ENCODE data around the gene GPSM3. TPM values are rescaled to one million over a fixed set of nuclear protein-coding genes. Genes with fewer than 3 reads are reported as not detected.

The GPSM3 gene
- total and polyA plus RNA-seq, 2 donors from 2014 or later: 6.2 to 28.1 TPM

DNA sequence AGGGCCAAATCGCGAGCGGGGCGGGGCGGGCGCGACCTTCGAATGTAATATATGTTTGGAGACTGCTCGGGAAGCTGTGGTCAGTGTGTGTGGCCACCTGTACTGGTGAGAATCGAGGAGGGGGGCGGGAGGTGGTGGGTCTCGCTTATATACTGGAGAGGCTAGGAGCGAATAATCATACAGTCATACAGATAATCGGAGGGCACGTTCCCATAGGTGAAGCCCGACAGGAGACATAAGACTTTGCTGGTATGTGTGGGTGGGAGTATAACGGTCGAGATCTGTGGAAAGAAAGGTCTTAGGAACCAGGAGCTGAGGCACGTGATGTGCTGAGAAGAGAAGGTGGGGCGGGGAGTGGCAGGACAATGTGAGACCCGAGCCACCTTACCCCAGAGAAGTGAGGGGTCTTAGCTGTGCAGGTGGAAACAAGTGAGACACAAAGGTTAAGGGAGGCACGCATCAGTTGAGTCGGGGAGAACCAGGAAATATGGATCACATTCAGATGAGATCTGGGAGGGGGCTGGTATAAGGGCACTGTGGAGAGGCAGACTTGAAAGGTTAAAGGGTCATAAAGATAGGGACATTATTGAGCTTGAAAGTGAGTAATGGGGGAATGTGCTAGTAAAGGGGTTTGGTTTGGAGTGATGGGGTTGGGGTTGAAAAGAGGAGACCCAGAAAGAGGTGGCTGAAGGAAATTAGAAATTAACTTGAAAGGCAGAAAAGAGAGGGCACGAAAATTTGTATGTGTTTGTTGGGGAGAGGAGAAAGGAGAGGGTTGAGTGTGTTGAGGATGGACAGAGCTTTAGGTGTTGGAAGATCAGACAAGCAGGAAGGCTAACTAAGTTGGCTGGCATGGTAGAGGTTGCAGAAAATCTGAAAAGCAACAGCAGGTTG is 13.6 kb downstream of the GPSM3 start:
- intact Hi-C loops (cut with DNase I): no loop called here
- Histone ChIP-seq H3K9me3 (ENCODE audit: control insufficient read depth in 2 of 3, insufficient read depth in 1 of 3, low read length in 3 of 3) (no peaks in the 10 kb centered on the region), H3K4me3 (ENCODE audit: low read length in 3 of 3) (peak overlapping the region; percentile 94 to 99 (median 95)), H3K27me3 (ENCODE audit: control insufficient read depth, insufficient read depth, low read length) (no peaks in the 10 kb centered on the region), H3K9ac (ENCODE audit: low read length in 3 of 3) (peak overlapping the region; percentile 88 to 90 (median 89)), H3K4me1 (ENCODE audit: control insufficient read depth in 2 of 3, insufficient read depth in 2 of 3, low read depth in 1 of 3, low read length in 3 of 3) (peaks cover 7 to 31% (median 30%) of the 10 kb centered on the region in 3 donors), H3K36me3 (ENCODE audit: control insufficient read depth in 2 of 3, insufficient read depth in 3 of 3, low read length in 3 of 3) (peaks cover 0 to 12% (median 0%) of the 10 kb centered on the region in 3 donors), H3K27ac (ENCODE audit: low read depth in 2 of 2, low read length in 2 of 2) (peak overlapping the region; percentile 93 to 98)
- peak in 4 of 5 donors; percentile 43 to 89 (median 72) for DNase-seq
- TF ChIP-seq, protein P1, sequence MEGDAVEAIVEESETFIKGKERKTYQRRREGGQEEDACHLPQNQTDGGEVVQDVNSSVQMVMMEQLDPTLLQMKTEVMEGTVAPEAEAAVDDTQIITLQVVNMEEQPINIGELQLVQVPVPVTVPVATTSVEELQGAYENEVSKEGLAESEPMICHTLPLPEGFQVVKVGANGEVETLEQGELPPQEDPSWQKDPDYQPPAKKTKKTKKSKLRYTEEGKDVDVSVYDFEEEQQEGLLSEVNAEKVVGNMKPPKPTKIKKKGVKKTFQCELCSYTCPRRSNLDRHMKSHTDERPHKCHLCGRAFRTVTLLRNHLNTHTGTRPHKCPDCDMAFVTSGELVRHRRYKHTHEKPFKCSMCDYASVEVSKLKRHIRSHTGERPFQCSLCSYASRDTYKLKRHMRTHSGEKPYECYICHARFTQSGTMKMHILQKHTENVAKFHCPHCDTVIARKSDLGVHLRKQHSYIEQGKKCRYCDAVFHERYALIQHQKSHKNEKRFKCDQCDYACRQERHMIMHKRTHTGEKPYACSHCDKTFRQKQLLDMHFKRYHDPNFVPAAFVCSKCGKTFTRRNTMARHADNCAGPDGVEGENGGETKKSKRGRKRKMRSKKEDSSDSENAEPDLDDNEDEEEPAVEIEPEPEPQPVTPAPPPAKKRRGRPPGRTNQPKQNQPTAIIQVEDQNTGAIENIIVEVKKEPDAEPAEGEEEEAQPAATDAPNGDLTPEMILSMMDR (IDR thresholded peaks at IDR 0.05; ENCODE audit: borderline replicate concordance, extremely low read depth, insufficient read depth): no peak
- FAIRE-seq: no peak

DNA sequence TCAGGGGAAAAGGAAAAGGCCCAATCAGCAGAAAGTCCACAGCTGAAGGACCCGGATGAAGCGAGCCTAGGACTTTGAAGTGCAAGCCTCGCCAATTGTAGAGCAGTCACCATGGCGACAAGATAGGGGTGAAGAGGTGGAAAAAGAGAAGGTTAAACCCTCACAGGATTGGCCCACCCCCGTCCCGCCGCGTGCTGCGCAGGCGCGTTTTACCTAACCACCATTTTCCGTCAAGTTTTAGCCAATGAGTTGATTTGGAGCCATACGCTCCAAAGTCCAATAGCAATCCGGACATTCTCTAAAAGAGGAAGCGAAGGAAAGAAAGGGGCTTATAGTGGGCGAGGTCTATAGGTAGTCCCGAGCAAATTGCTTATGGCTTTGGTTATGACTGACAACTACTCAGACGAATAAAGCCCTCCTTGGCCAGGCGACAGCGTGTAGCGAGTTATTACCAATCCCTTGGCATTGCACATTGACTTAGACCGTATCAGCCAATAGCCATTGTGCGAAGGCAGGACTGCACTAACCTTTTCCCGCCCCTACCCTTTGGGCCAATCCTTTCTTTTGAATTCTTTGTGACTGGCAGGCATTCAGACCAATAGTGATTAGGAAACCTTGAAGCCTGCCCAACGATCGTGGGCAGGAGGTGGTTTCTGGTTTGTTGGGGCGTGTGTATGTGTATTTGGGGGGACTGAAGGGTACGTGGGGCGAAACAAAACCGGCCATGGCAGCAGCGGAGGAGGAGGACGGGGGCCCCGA is 14.5 kb downstream of the GPSM3 start, which contains the start of gene RNF5:
Gene RNF5 (plus strand): TSS at position 618 of the 759 bp plus-strand sequence. CDS start 107 bp downstream, at position 725.
- FAIRE-seq: peak; percentile 98
- intact Hi-C loops (cut with DNase I): no loop called here

DNA sequence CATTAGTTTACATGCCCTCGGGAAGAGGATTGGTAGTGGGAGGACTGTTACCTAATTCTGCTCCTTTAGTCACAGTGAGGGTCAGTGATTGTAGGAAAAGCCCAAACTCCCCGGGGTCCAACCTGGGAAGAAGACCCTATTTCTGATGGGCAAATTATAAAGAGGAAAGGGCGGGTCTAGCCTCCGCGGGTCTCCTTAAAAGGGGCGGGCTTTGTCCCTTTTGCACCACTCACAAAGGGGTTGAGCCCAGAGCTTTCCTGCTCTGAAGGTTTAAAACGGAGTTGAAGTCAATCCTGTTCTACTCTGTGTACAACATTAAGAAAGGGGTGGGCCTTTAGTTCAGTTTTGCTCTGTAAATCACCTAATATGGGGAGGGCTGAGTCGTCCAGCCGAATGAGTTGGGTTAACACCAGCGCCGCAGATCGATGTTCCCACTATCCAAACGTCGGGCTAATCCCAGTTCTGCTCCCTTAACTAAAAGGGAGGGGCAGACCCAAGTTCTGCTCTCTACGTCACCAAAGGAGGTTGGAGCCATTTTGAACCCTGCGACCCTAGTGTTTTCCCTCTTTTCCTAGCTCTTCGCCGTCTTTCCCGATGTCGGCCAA is 15.2 kb downstream of the GPSM3 start:
- FAIRE-seq: no peak
- intact Hi-C loops (cut with DNase I): no loop called here
- Histone ChIP-seq H3K27ac (ENCODE audit: low read depth in 2 of 2, low read length in 2 of 2) (peak overlapping the region; percentile 93 to 98), H3K27me3 (ENCODE audit: control insufficient read depth, insufficient read depth, low read length) (no peaks in the 10 kb centered on the region), H3K9ac (ENCODE audit: low read length in 3 of 3) (peak overlapping the region; percentile 51 to 91 (median 59)), H3K4me1 (ENCODE audit: control insufficient read depth in 2 of 3, insufficient read depth in 2 of 3, low read depth in 1 of 3, low read length in 3 of 3) (peaks cover 7 to 31% (median 30%) of the 10 kb centered on the region in 3 donors), H3K4me3 (ENCODE audit: low read length in 3 of 3) (peak overlapping the region; percentile 75 to 95 (median 94)), H3K36me3 (ENCODE audit: control insufficient read depth in 2 of 3, insufficient read depth in 3 of 3, low read length in 3 of 3) (peaks cover 0 to 8% (median 0%) of the 10 kb centered on the region in 3 donors), H3K9me3 (ENCODE audit: control insufficient read depth in 2 of 3, insufficient read depth in 1 of 3, low read length in 3 of 3) (no peaks in the 10 kb centered on the region)
- peak in 2 of 5 donors; percentile 73 to 89 for DNase-seq
- TF ChIP-seq, protein P1 (IDR thresholded peaks at IDR 0.05; ENCODE audit: borderline replicate concordance, extremely low read depth, insufficient read depth): no peak

More for the DNA sequence above, 14.5 kb downstream of the GPSM3 start, which contains the start of gene RNF5:
- peaks cover 7 to 31% (median 30%) of the 10 kb centered on the region in 3 donors for H3K4me1 ChIP-seq (ENCODE audit: control insufficient read depth in 2 of 3, insufficient read depth in 2 of 3, low read depth in 1 of 3, low read length in 3 of 3)
- DNase-seq: peak; percentile 98 to 100 (median 99)
- H3K9me3 ChIP-seq (ENCODE audit: control insufficient read depth in 2 of 3, insufficient read depth in 1 of 3, low read length in 3 of 3): no peaks in the 10 kb centered on the region
- TF ChIP-seq, protein P1 (IDR thresholded peaks at IDR 0.05; ENCODE audit: borderline replicate concordance, extremely low read depth, insufficient read depth): no peak
- peak within 1 kb of the TSS; percentile 94 to 99 (median 95) for H3K4me3 ChIP-seq (ENCODE audit: low read length in 3 of 3)
- H3K36me3 ChIP-seq (ENCODE audit: control insufficient read depth in 2 of 3, insufficient read depth in 3 of 3, low read length in 3 of 3): peaks cover 0 to 11% (median 0%) of the 10 kb centered on the region in 3 donors
- H3K9ac ChIP-seq (ENCODE audit: low read length in 3 of 3): peak within 1 kb of the TSS; percentile 89 to 91 (median 90)
- H3K27me3 ChIP-seq (ENCODE audit: control insufficient read depth, insufficient read depth, low read length): no peaks in the 10 kb centered on the region
- peak within 1 kb of the TSS; percentile 93 to 98 for H3K27ac ChIP-seq (ENCODE audit: low read depth in 2 of 2, low read length in 2 of 2)

Measured in kidney (tissue), 14 donors.